Measurements from ENCODE around the gene SHROOM3. TPM values are rescaled to one million over a fixed set of nuclear protein-coding genes. Genes with fewer than 3 reads are reported as not detected.

The SHROOM3 gene
- total and polyA plus RNA-seq, 10 donors, result 0.37 to 23.9 (median 8.3) TPM

GRCh38 chr4:76568262-76568661 lies 133.2 kb downstream of the SHROOM3 start:
- Histone ChIP-seq H3K9me3 (no peaks in the 10 kb centered on the region), H3K4me1 (no peaks in the 10 kb centered on the region), H3K4me3 (no peak overlapping the region), H3K27ac (no peak overlapping the region), H3K27me3 (replicated peaks in 1 of 7) (no peaks in the 10 kb centered on the region), H3K36me3 (no peaks in the 10 kb centered on the region)
- TF ChIP-seq CTCF (IDR thresholded peaks at IDR 0.05 in 8 of 11, conservative IDR thresholded peaks at IDR 0.05 in 3 of 11) (no peak), POLR2A (IDR thresholded peaks at IDR 0.05) (no peak), POLR2AphosphoS5 (IDR thresholded peaks at IDR 0.05) (no peak)
- intact Hi-C loops (cut with DNase I; ENCODE audit: low total_unique reads), result no loop called here
- WGBS, 5 donors, result 74 to 88% (median 85%) methylated on average over 5 of the region's 5 CpGs
- no peak for DNase-seq

GRCh38 chr4:76569225-76569624 lies 134.2 kb downstream of the SHROOM3 start:
- Histone ChIP-seq H3K27ac (no peak overlapping the region), H3K4me3 (no peak overlapping the region), H3K4me1 (no peaks in the 10 kb centered on the region), H3K27me3 (replicated peaks in 1 of 7) (no peaks in the 10 kb centered on the region), H3K9me3 (no peaks in the 10 kb centered on the region), H3K36me3 (no peaks in the 10 kb centered on the region)
- intact Hi-C loops (cut with DNase I; ENCODE audit: low total_unique reads), result no loop called here
- 80 to 95% (median 86%) methylated on average over 3 of the region's 3 CpGs for WGBS, 5 donors
- no peak for DNase-seq
- TF ChIP-seq POLR2A (IDR thresholded peaks at IDR 0.05) (no peak), CTCF (IDR thresholded peaks at IDR 0.05 in 8 of 11, conservative IDR thresholded peaks at IDR 0.05 in 3 of 11) (no peak), POLR2AphosphoS5 (IDR thresholded peaks at IDR 0.05) (no peak)

- H3K4me3 ChIP-seq, result no peak overlapping the region
- no peaks in the 10 kb centered on the region for H3K9me3 ChIP-seq
- DNase-seq, result no peak
- no peak overlapping the region for H3K27ac ChIP-seq
- no peaks in the 10 kb centered on the region for H3K27me3 ChIP-seq (replicated peaks in 1 of 7)
- 70 to 79% (median 77%) methylated on average over 4 of the region's 4 CpGs for WGBS, 5 donors
- TF ChIP-seq CTCF (IDR thresholded peaks at IDR 0.05 in 8 of 11, conservative IDR thresholded peaks at IDR 0.05 in 3 of 11), result no peak
- no peak for TF ChIP-seq POLR2AphosphoS5 (IDR thresholded peaks at IDR 0.05)
- no peak for TF ChIP-seq POLR2A (IDR thresholded peaks at IDR 0.05)
- no peaks in the 10 kb centered on the region for H3K36me3 ChIP-seq
- H3K4me1 ChIP-seq, result no peaks in the 10 kb centered on the region
- intact Hi-C loops (cut with DNase I; ENCODE audit: low total_unique reads), result no loop called here
These were observed 134.7 kb downstream of the SHROOM3 start for GRCh38 chr4:76569706-76570105.

GRCh38 chr4:76570141-76570973 lies 135.3 kb downstream of the SHROOM3 start:
- intact Hi-C loops (cut with DNase I; ENCODE audit: low total_unique reads), result no loop called here
- Histone ChIP-seq H3K27me3 (replicated peaks in 1 of 7) (peaks cover 0 to 4% (median 0%) of the 10 kb centered on the region in 7 donors), H3K36me3 (no peaks in the 10 kb centered on the region), H3K4me1 (no peaks in the 10 kb centered on the region), H3K4me3 (no peak overlapping the region), H3K9me3 (no peaks in the 10 kb centered on the region), H3K27ac (no peak overlapping the region)
- 77 to 88% (median 82%) methylated on average over 10 of the region's 10 CpGs for WGBS, 5 donors
- no peak for DNase-seq
- TF ChIP-seq POLR2A (IDR thresholded peaks at IDR 0.05), result no peak
- no peak for TF ChIP-seq POLR2AphosphoS5 (IDR thresholded peaks at IDR 0.05)
- no peak for TF ChIP-seq CTCF (IDR thresholded peaks at IDR 0.05 in 8 of 11, conservative IDR thresholded peaks at IDR 0.05 in 3 of 11)
